ENCODE results near the gene DNM3. TPM values are rescaled to one million over a fixed set of nuclear protein-coding genes. Genes with fewer than 3 reads are reported as not detected.

Gene DNM3
- total RNA-seq, 1 experiment from 2014 or later = 0.11 TPM

DNA sequence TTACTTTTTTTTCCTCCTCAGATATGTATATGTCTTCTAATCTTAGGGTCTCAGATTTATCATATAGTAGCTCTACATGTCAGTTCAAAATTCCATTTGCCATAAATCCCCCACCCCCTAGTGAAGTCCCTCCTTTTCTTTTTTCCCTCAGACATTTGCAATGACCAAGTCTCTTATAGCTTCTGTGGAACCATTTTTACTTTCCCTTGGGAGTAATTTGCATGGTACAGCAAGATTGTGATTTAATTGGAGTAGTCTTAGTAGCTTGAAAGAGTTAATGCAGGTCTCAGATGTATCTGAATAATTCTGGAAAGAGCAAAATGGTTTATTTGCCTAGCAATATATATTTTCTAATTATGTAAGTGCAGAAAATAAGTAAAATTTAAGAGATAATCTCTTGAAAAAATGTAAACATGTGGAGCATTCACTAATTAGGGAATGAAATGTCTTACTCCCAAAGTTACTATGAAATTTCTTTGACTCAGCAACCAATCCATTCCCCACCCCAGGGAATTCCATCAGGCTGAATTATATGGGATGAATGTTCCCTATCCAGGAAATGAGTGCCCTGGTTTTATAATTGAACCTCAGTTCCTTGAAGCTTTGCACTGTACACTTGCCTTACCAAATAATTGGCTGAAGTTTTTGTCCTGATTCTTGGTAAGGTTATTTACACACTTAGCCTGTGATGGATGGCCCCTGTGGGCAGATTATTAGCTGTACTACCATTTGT lies 267.0 kb downstream of the DNM3 start:
- no peak overlapping the region for H3K27ac Mint-ChIP-seq (ENCODE audit: unreplicated experiment)
- CTCF ChIA-PET = no interaction called here
- intact Hi-C loops (cut with micrococcal nuclease; ENCODE audit: unreplicated experiment) = no loop called here

DNA sequence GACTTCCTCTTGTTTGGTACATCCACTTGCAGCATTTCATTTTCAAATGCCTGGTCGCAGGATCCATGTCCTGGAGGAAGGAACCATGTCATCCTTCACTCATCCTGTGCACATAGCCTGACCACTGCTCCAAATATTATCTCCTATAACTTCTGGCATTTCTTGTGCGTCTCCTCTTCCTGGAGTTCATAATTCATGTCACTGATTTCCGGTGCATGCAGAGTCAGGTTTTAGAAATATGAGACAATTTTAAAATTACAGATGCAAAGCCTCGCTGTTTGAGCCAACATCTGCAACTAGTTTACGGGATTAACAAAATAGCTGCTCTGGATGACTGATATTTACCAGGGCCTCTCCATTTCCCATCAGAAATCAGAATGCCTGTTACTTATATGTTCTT lies 268.1 kb downstream of the DNM3 start:
- intact Hi-C loops (cut with micrococcal nuclease; ENCODE audit: unreplicated experiment) = no loop called here
- H3K4me1 Mint-ChIP-seq (ENCODE audit: low read depth, unreplicated experiment) = no peaks in the 10 kb centered on the region

More for the DNA sequence above, 267.0 kb downstream of the DNM3 start:
- Histone ChIP-seq H3K4me3 (ENCODE audit: low read depth, low read length) (no peak overlapping the region), H3K27me3 (replicated peaks; ENCODE audit: control insufficient read depth, insufficient read depth, low read length) (no peaks in the 10 kb centered on the region), H3K36me3 (ENCODE audit: control insufficient read depth, insufficient read depth, low read length) (no peaks in the 10 kb centered on the region), H3K4me1 (no peaks in the 10 kb centered on the region), H3K9me3 (no peaks in the 10 kb centered on the region)
- H3K4me3 Mint-ChIP-seq (ENCODE audit: unreplicated experiment) = no peak overlapping the region
- H3K9me3 Mint-ChIP-seq (ENCODE audit: unreplicated experiment) = no peaks in the 10 kb centered on the region
- POLR2A ChIA-PET = no interaction called here
- no peaks in the 10 kb centered on the region for H3K4me1 Mint-ChIP-seq (ENCODE audit: low read depth, unreplicated experiment)
- H3K27me3 Mint-ChIP-seq (ENCODE audit: insufficient read depth, unreplicated experiment) = peaks cover 3% of the 10 kb centered on the region
- TF ChIP-seq, protein P1, sequence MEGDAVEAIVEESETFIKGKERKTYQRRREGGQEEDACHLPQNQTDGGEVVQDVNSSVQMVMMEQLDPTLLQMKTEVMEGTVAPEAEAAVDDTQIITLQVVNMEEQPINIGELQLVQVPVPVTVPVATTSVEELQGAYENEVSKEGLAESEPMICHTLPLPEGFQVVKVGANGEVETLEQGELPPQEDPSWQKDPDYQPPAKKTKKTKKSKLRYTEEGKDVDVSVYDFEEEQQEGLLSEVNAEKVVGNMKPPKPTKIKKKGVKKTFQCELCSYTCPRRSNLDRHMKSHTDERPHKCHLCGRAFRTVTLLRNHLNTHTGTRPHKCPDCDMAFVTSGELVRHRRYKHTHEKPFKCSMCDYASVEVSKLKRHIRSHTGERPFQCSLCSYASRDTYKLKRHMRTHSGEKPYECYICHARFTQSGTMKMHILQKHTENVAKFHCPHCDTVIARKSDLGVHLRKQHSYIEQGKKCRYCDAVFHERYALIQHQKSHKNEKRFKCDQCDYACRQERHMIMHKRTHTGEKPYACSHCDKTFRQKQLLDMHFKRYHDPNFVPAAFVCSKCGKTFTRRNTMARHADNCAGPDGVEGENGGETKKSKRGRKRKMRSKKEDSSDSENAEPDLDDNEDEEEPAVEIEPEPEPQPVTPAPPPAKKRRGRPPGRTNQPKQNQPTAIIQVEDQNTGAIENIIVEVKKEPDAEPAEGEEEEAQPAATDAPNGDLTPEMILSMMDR (IDR thresholded peaks at IDR 0.05; ENCODE audit: insufficient read depth in 1 of 2, low read depth in 1 of 2, low read length in 1 of 2, severe bottlenecking in 1 of 2, unreplicated experiment in 1 of 2) = no peak
- no peak for DNase-seq
- BruUV-seq (replicated peaks) = no TSS peak
- no peaks in the 10 kb centered on the region for H3K36me3 Mint-ChIP-seq (ENCODE audit: insufficient read depth, unreplicated experiment)

DNA sequence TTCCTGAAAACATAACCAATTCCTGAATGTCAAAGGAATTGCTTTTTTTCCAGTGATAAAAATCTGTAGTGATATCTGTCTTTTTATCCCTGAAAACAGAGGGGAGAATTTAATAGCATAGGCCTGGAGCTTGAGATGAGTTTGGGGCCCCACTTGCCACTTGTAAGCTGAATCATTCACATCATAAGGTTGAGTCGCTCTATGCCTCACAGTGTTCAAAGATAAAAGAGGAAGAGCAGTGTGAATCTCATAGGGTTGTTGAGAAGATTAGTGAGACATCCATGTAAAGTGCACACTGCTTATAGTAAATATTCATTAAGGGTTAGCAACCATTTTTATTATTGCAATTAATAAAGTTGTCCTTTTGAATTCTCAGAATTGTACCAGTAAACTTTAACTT lies 271.3 kb downstream of the DNM3 start:
- Mint-ChIP-seq H3K27ac (ENCODE audit: unreplicated experiment) (no peak overlapping the region), H3K4me1 (ENCODE audit: low read depth, unreplicated experiment) (no peaks in the 10 kb centered on the region), H3K9me3 (ENCODE audit: unreplicated experiment) (no peaks in the 10 kb centered on the region), H3K27me3 (ENCODE audit: insufficient read depth, unreplicated experiment) (peaks cover 3% of the 10 kb centered on the region), H3K4me3 (ENCODE audit: unreplicated experiment) (no peak overlapping the region), H3K36me3 (ENCODE audit: insufficient read depth, unreplicated experiment) (no peaks in the 10 kb centered on the region)
- TF ChIP-seq, protein P1 (IDR thresholded peaks at IDR 0.05; ENCODE audit: insufficient read depth in 1 of 2, low read depth in 1 of 2, low read length in 1 of 2, severe bottlenecking in 1 of 2, unreplicated experiment in 1 of 2) = no peak
- ChIA-PET POLR2A (no interaction called here), CTCF (no interaction called here)
- H3K4me3 ChIP-seq (ENCODE audit: low read depth, low read length) = no peak overlapping the region
- H3K4me1 ChIP-seq = no peaks in the 10 kb centered on the region
- intact Hi-C loops (cut with micrococcal nuclease; ENCODE audit: unreplicated experiment) = no loop called here
- H3K9me3 ChIP-seq = no peaks in the 10 kb centered on the region
- H3K36me3 ChIP-seq (ENCODE audit: control insufficient read depth, insufficient read depth, low read length) = no peaks in the 10 kb centered on the region
- no peak for DNase-seq
- no TSS peak for BruUV-seq (replicated peaks)
- H3K27me3 ChIP-seq (replicated peaks; ENCODE audit: control insufficient read depth, insufficient read depth, low read length) = no peaks in the 10 kb centered on the region

More for the DNA sequence above, 268.1 kb downstream of the DNM3 start:
- H3K4me3 Mint-ChIP-seq (ENCODE audit: unreplicated experiment) = no peak overlapping the region
- peaks cover 3% of the 10 kb centered on the region for H3K27me3 Mint-ChIP-seq (ENCODE audit: insufficient read depth, unreplicated experiment)
- no peaks in the 10 kb centered on the region for H3K9me3 Mint-ChIP-seq (ENCODE audit: unreplicated experiment)
- no TSS peak for BruUV-seq (replicated peaks)
- TF ChIP-seq, protein P1 (IDR thresholded peaks at IDR 0.05; ENCODE audit: insufficient read depth in 1 of 2, low read depth in 1 of 2, low read length in 1 of 2, severe bottlenecking in 1 of 2, unreplicated experiment in 1 of 2) = no peak
- CTCF ChIA-PET = no interaction called here
- Histone ChIP-seq H3K4me1 (no peaks in the 10 kb centered on the region), H3K4me3 (ENCODE audit: low read depth, low read length) (no peak overlapping the region), H3K27me3 (replicated peaks; ENCODE audit: control insufficient read depth, insufficient read depth, low read length) (no peaks in the 10 kb centered on the region), H3K36me3 (ENCODE audit: control insufficient read depth, insufficient read depth, low read length) (no peaks in the 10 kb centered on the region), H3K9me3 (no peaks in the 10 kb centered on the region)
- no peak for DNase-seq
- H3K27ac Mint-ChIP-seq (ENCODE audit: unreplicated experiment) = no peak overlapping the region
- POLR2A ChIA-PET = interaction anchor here (0.9 kb wide), 1 partner anchor 249 kb away, joined by 3 read pairs; no protein-coding TSS in a partner anchor
- H3K36me3 Mint-ChIP-seq (ENCODE audit: insufficient read depth, unreplicated experiment) = no peaks in the 10 kb centered on the region

Data from Caco-2 (cell line).